H54 (cell line): Measurements from ENCODE around the gene CD19.
"Not testable (repeated sequence)": the region's sequence is repeated elsewhere in the genome, so short reads cannot be mapped to it uniquely, and the experiment has no call there.

Experiments used
- DNase-seq: peaks from one replicate; pipeline ENCODE4 v3.0.0; 2011; ENCODE audit warnings: low spot score, mixed read lengths; ENCODE audit not compliant: insufficient read length
- FAIRE-seq: peaks from 3 replicates; lab custom pipeline; 2011; peaks lifted over from hg19 to GRCh38; lab: Jason Lieb, UNC
- POLR2A ChIP-seq: IDR thresholded peaks from 2 replicates; pipeline ENCODE4 v1.6.1; 2011; ENCODE audit warnings: low read depth, mild to moderate bottlenecking, low read length

CD19 gene

GRCh38 chr16:28918698-28919097 lies 13.1 kb upstream of the CD19 start:
- DNase-seq, result no peak
- FAIRE-seq, result no peak
- no peak for TF ChIP-seq POLR2A

- DNase-seq (no peak), FAIRE-seq (no peak)
- no peak for TF ChIP-seq POLR2A
Measured at GRCh38 chr16:28923231-28923587, 8.6 kb upstream of the CD19 start.

- FAIRE-seq (no peak), DNase-seq (no peak)
- no peak for TF ChIP-seq POLR2A
Measured at GRCh38 chr16:28923652-28924398, 7.9 kb upstream of the CD19 start.

- DNase-seq (no peak), FAIRE-seq (no peak)
- TF ChIP-seq POLR2A, result no peak
Measured at GRCh38 chr16:28924399-28924761, 7.4 kb upstream of the CD19 start.

DNA sequence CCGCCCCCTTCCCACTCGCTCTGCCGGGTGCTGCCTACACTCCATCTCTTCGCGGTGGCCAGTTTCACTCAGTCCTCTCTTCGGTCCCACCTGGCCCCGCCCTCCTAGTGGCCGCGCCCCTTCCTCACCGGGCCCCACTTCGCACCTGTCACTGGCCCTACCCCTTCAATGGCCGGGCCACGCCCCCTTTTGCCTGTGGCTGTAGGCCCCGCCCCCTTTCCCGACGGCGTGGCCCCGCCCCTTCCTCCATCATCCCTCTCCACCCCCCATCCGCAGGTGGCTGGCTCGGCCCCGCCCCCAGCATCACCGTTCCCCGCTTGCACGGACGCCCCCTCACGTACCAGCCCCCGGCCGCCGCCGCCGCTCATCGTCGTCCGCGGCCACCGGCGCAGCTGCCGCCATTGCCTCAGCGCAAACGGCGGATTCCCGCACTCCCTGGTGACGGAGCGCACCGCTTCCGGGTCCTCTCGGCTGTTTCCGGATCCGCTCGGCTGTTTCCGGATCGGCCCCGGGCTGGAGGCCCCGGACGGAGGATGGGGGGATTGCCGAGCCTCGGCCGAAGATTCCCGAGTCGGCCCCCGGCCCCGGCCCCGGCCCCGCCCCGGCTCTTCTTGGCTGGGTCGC lies 6.9 kb upstream of the CD19 start, which contains the start of gene RABEP2:
TSS of gene RABEP2 (minus strand) at position 477 of the 624 bp plus-strand sequence. CDS start at position 402, 75 bp downstream.
- FAIRE-seq (no peak), DNase-seq (peak; percentile 97)
- TF ChIP-seq POLR2A, result no peak; the same call in 1 of the 2 replicates

DNA sequence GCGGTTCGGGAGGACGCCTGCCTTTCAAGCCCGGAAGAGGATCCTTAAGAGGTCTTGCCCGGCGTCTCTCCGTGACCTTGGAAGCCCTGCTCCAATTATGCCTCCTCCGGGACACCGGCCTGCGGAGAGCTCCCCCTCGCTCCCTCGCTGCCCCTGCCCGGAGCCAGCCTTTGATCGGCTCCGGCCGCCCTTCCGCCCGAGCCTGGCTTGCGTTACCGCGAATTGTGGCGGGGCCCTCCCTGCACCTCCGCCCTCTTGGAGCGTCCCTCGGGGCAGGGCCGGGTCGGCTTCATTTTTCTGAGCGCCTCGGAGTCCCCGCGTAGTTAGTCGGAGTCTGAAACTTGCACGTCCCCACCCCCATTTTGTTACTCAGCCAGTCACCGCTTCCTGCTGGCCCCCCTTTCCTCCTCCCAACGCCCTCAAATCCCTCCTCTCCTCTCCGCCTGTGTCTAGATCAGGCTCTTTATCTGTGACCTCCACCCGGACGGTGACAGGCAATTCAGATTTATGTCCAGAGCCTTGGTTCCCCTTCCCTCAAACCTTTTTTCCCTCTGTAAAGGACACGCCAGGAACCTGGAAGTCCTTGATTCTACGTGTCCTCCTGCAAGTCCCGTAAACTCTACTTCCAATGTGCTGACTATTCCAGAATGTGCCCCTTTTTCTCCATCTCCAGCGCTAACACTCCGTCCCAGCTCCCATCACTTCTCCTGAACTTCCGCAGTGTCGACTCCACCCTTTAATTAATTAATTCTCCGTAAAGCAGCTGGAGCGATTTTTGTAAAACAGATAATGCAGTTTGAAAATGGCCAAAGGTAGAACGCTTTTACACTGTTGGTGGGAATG lies 6.2 kb upstream of the CD19 start:
- FAIRE-seq (no peak), DNase-seq (peak; percentile 70)
- peak; percentile 27; the same call in 1 of the 2 replicates for TF ChIP-seq POLR2A

DNA sequence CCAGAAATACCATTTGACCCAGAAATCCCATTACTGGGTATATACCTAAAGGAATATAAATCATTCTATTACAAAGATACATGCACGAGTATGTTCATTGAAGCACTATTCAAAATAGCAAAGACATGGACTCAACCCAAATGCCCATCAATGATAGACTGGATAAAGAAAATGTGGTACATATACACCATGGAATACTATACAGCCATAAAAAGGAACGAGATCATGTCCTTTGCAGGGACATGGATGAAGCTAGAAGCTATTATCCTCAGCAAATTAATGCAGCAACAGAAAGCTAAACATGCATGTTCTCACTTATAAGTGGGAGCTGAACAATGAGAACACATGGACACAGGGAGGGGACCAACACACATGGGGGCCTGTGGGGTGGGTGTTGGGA lies 5.5 kb upstream of the CD19 start:
- FAIRE-seq, DNase-seq: not testable (repeated sequence)

DNA sequence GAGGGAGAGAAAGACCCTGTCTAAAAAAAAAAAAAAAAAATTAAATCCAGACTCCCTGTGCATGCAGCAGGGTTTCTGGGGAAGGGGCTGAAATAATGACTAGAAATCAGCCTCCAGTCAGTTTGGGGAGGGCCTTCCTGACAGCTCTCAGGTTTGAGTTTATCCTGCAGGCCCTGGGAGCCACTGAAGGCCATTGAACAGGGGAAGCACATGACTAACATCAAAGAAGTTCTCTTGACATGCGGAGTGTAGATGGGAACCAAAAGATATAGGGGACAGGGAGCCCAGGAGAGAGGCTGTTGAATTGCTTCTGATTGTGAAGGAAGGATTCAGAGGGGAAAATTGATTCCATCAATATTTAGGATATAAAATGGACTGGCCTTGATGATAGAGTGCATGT lies 4.0 kb upstream of the CD19 start:
- FAIRE-seq (no peak), DNase-seq (no peak)
- no peak for TF ChIP-seq POLR2A

- no peak for DNase-seq
- TF ChIP-seq POLR2A, result no peak
- no peak for FAIRE-seq
Measured at GRCh38 chr16:28930203-28930602, 1.6 kb upstream of the CD19 start.

DNA sequence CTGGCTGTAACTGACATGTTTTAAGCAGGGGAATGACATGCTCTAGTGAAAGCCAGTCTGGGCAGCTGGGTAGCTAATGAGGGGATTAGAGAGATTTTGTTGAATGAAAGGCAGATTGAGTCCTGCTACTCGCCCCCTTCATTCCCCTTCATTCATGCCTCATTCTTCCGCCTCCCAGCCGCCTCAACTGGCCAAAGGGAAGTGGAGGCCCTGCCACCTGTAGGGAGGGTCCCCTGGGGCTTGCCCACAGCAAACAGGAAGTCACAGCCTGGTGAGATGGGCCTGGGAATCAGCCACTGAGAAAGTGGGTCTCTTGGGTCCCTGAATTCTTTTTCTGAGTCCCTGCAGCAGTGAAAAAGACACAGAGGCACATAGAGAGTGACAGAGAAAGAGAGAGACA lies 1.1 kb upstream of the CD19 start:
- DNase-seq (no peak), FAIRE-seq (no peak)
- no peak for TF ChIP-seq POLR2A

GRCh38 chr16:28932339-28933141 lies 769 bp downstream of the CD19 start:
- FAIRE-seq (no peak), DNase-seq (no peak)
- TF ChIP-seq POLR2A, result no peak

- TF ChIP-seq POLR2A, result no peak
- no peak for FAIRE-seq
- no peak for DNase-seq
Measured at GRCh38 chr16:28933171-28933570, 1.4 kb downstream of the CD19 start.

- FAIRE-seq, result no peak
- no peak for TF ChIP-seq POLR2A
- DNase-seq, result no peak
Measured at GRCh38 chr16:28935346-28935745, 3.6 kb downstream of the CD19 start.
